H1 (cell line): ENCODE data around the gene MAP2K7. TPM values are rescaled to one million over a fixed set of nuclear protein-coding genes. Genes with fewer than 3 reads are reported as not detected.

Experiments
- CTCF ChIA-PET: fragments of 300-600 bp; sonication (Branson Sonifier 250); formaldehyde crosslinking; loops from one replicate; lab custom pipeline; 2021; ENCODE audit not compliant: partially characterized antibody; lab: Charles Lee
- POLR2A ChIA-PET: fragments of 300-600 bp; sonication (Branson Sonifier 250); formaldehyde crosslinking; loops from one replicate; lab custom pipeline; 2021; ENCODE audit warnings: inconsistent platforms; ENCODE audit not compliant: partially characterized antibody; lab: Charles Lee
- DNase-seq, 2 experiments: peaks; one replicate each; pipeline versions ENCODE4 v3.0.0 to v3.0.0-alpha.2; 2010 to 2022; ENCODE audit warnings: low spot score in 2 of 2, low read depth in 1 of 2, mixed read lengths in 1 of 2
- FAIRE-seq: peaks from 2 replicates; lab custom pipeline; 2011; peaks lifted over from hg19 to GRCh38; lab: Jason Lieb, UNC
- H2AFZ ChIP-seq: 2 replicates; pipeline ENCODE4 v1.8.1; 2012; ENCODE audit warnings: low read length, inconsistent platforms
- H2AK5ac ChIP-seq: 2 replicates; pipeline ENCODE4 v1.6.1; 2013; ENCODE audit warnings: low read depth, low read length
- H2BK120ac ChIP-seq: replicated peaks from 2 replicates; pipeline ENCODE3; 2013; ENCODE audit warnings: low read depth, low read length, inconsistent platforms
- H2BK12ac ChIP-seq: 2 replicates; pipeline ENCODE4 v1.6.1; 2013; ENCODE audit warnings: low read depth, low read length
- H2BK15ac ChIP-seq: 2 replicates; pipeline ENCODE4 v1.6.1; 2013; ENCODE audit warnings: low read length
- H2BK20ac ChIP-seq: 2 replicates; pipeline ENCODE4 v1.6.1; 2013; ENCODE audit warnings: low read length
- H2BK5ac ChIP-seq: 2 replicates; pipeline ENCODE4 v1.6.1; 2013; ENCODE audit warnings: low read depth, low read length
- H3K14ac ChIP-seq: 2 replicates; pipeline ENCODE4 v1.6.1; 2013; ENCODE audit warnings: inconsistent platforms; ENCODE audit not compliant: insufficient read length
- H3K18ac ChIP-seq: 2 replicates; pipeline ENCODE4 v1.6.1; 2013; ENCODE audit warnings: low read length; ENCODE audit errors: extremely low read depth
- H3K23ac ChIP-seq: 2 replicates; pipeline ENCODE4 v1.6.1; 2013; ENCODE audit warnings: inconsistent platforms; ENCODE audit not compliant: insufficient read length
- H3K23me2 ChIP-seq: 2 replicates; pipeline ENCODE4 v1.6.1; 2013; ENCODE audit warnings: low read depth, low read length
- H3K27ac ChIP-seq: 2 replicates; pipeline ENCODE4 v1.6.1; 2011; ENCODE audit warnings: low read depth, low read length, inconsistent platforms
- H3K27me3 ChIP-seq, 4 experiments: replicated peaks in 1 of 4; 1 replicate in 1 of 4; 2 replicates in 3 of 4; pipeline versions ENCODE4 v1.6.1 to v1.8.1; 2011 to 2013; ENCODE audit warnings: low read length in 3 of 4, mild to moderate bottlenecking in 3 of 4, inconsistent platforms in 2 of 4, mixed read lengths in 2 of 4, moderate library complexity in 1 of 4; ENCODE audit not compliant: control insufficient read depth in 3 of 4, insufficient read depth in 3 of 4; ENCODE audit errors: extremely low read depth in 1 of 4
- H3K36me3 ChIP-seq, 4 experiments: 2 replicates each; pipeline versions ENCODE4 v1.6.1 to v1.8.1; 2011 to 2013; ENCODE audit warnings: mild to moderate bottlenecking in 4 of 4, low read length in 3 of 4, moderate library complexity in 2 of 4, control low read depth in 1 of 4, inconsistent platforms in 1 of 4; ENCODE audit not compliant: insufficient read depth in 4 of 4, control insufficient read depth in 2 of 4
- H3K4ac ChIP-seq: replicated peaks from 2 replicates; pipeline ENCODE3; 2013; ENCODE audit warnings: low read length, low read depth, mixed read lengths, inconsistent platforms; ENCODE audit not compliant: insufficient read length
- H3K4me1 ChIP-seq, 4 experiments: replicated peaks in 1 of 4; 1 replicate in 1 of 4; 2 replicates in 3 of 4; pipeline versions ENCODE4 v1.6.1 to v1.8.1; 2011 to 2013; ENCODE audit warnings: low read length in 3 of 4, inconsistent platforms in 2 of 4, mixed read lengths in 1 of 4; ENCODE audit not compliant: insufficient read depth in 4 of 4, control insufficient read depth in 3 of 4
- H3K4me2 ChIP-seq, 2 experiments: 2 replicates each; pipeline versions ENCODE4 v1.6.1 to v1.8.1; 2011 to 2013; ENCODE audit warnings: low read depth in 2 of 2, low read length in 2 of 2, control low read depth in 1 of 2, inconsistent platforms in 1 of 2, mild to moderate bottlenecking in 1 of 2; ENCODE audit not compliant: insufficient read depth in 1 of 2
- H3K4me3 ChIP-seq, 4 experiments: fragments of 200-600, 300-600 bp in 1 of 4; sonication (generic), shearing (Covaris generic), sonication (Bioruptor Twin) in 1 of 4; 2 replicates each; pipeline versions ENCODE4 v1.5.1 to v1.8.1; 2011 to 2016; ENCODE audit warnings: low read length in 4 of 4, low read depth in 3 of 4, control low read depth in 2 of 4, inconsistent platforms in 2 of 4, mild to moderate bottlenecking in 2 of 4, mixed read lengths in 1 of 4, moderate library complexity in 1 of 4; ENCODE audit not compliant: insufficient read depth in 2 of 4; ENCODE audit errors: extremely low read depth in 1 of 4
- H3K56ac ChIP-seq: replicated peaks from 2 replicates; pipeline ENCODE3; 2013; ENCODE audit warnings: low read depth, mild to moderate bottlenecking, mixed read lengths, low read length, inconsistent platforms; ENCODE audit not compliant: insufficient read length
- H3K79me1 ChIP-seq: 2 replicates; pipeline ENCODE4 v1.6.1; 2013; ENCODE audit warnings: low read depth, low read length, control low read depth
- H3K79me2 ChIP-seq, 2 experiments: 2 replicates each; pipeline versions ENCODE4 v1.6.1 to v1.8.1; 2012 to 2013; ENCODE audit warnings: low read length in 2 of 2, mild to moderate bottlenecking in 2 of 2, inconsistent platforms in 1 of 2; ENCODE audit not compliant: insufficient read depth in 2 of 2, control insufficient read depth in 1 of 2
- H3K9ac ChIP-seq, 4 experiments: replicated peaks in 1 of 4; 1 replicate in 1 of 4; 2 replicates in 3 of 4; pipeline versions ENCODE4 v1.6.1 to v1.8.1; 2011 to 2013; ENCODE audit warnings: low read depth in 3 of 4, low read length in 3 of 4, control low read depth in 2 of 4, mild to moderate bottlenecking in 2 of 4, moderate library complexity in 2 of 4, inconsistent platforms in 1 of 4; ENCODE audit errors: extremely low read depth in 1 of 4
- H3K9me3 ChIP-seq, 2 experiments: 2 replicates each; pipeline versions ENCODE4 v1.6.1 to v1.8.1; 2012 to 2013; ENCODE audit warnings: mild to moderate bottlenecking in 2 of 2, moderate library complexity in 2 of 2, control low read depth in 1 of 2, inconsistent platforms in 1 of 2, low read depth in 1 of 2, low read length in 1 of 2, mixed read lengths in 1 of 2; ENCODE audit not compliant: insufficient read depth in 2 of 2
- H4K20me1 ChIP-seq, 2 experiments: replicated peaks in 1 of 2; 2 replicates each; pipeline versions ENCODE3 to v1.8.1; 2011 to 2013; ENCODE audit warnings: inconsistent platforms in 2 of 2, low read length in 2 of 2, mild to moderate bottlenecking in 1 of 2; ENCODE audit not compliant: insufficient read depth in 2 of 2, control insufficient read depth in 1 of 2
- H4K5ac ChIP-seq: 2 replicates; pipeline ENCODE4 v1.6.1; 2013; ENCODE audit warnings: low read length, low read depth, mixed read lengths, inconsistent platforms; ENCODE audit not compliant: insufficient read length
- H4K8ac ChIP-seq: 2 replicates; pipeline ENCODE4 v1.8.0; 2013; ENCODE audit warnings: mild to moderate bottlenecking, moderate library complexity, low read length, inconsistent platforms; ENCODE audit not compliant: insufficient read depth; ENCODE audit errors: extremely low read depth
- H4K91ac ChIP-seq: replicated peaks from 2 replicates; pipeline ENCODE3; 2013; ENCODE audit warnings: low read length, mixed read lengths, inconsistent platforms; ENCODE audit not compliant: insufficient read length
- ASH2L ChIP-seq: fragments of 200-600, 300-600 bp; sonication (generic); IDR thresholded peaks from one replicate; pipeline ENCODE4 v1.7.1; 2017; ENCODE audit warnings: low read length
- BACH1 ChIP-seq: IDR thresholded peaks from 2 replicates; pipeline ENCODE4 v1.6.1; 2012; ENCODE audit warnings: low read length, improper control_type of control experiment
- HDAC6 ChIP-seq: IDR thresholded peaks from one replicate; pipeline ENCODE4 v1.7.1; 2012; ENCODE audit warnings: low read depth, mild to moderate bottlenecking, inconsistent platforms, low read length, moderate library complexity
- POU5F1 ChIP-seq: IDR thresholded peaks from 2 replicates; pipeline ENCODE4 v1.6.1; 2011; ENCODE audit warnings: low read depth, mild to moderate bottlenecking, low read length, moderate library complexity
- SRF ChIP-seq: IDR thresholded peaks from 2 replicates; pipeline ENCODE4 v1.6.1; 2011; ENCODE audit warnings: mild to moderate bottlenecking, low read depth, low read length, moderate library complexity
- SUZ12 ChIP-seq: fragments of 200-600 bp; sonication (generic); IDR thresholded peaks from 2 replicates; pipeline ENCODE4 v1.6.1; 2012; ENCODE audit warnings: mild to moderate bottlenecking, inconsistent platforms, low read length, moderate library complexity, mixed read lengths
- WGBS, 2 experiments: shearing (Covaris generic) in 1 of 2; methylation state at CpG; one replicate each; pipeline versions ENCODE4 v1.1.6 to v1.1.7; 2013 to 2015; ENCODE audit warnings: low lambda C conversion rate in 2 of 2, mixed read lengths in 2 of 2, inconsistent platforms in 1 of 2, low coverage in 1 of 2, missing lambda C conversion rate in 1 of 2; ENCODE audit not compliant: insufficient replicate concordance in 2 of 2, insufficient coverage in 1 of 2, insufficient read length in 1 of 2; ENCODE audit errors: extremely low coverage in 1 of 2, missing lambda C conversion rate in 1 of 2; 5-methylcytosine and 5-hydroxymethylcytosine counted together
- polyA plus RNA-seq, 7 experiments: library from polyadenylated mRNA; depleted of rRNA in 3 of 7; stranded (reverse) in 5 of 7; unstranded in 2 of 7; fragments of >200 nt in 5 of 7; fragments of 200-250 nt in 2 of 7; gene quantifications; 1 replicate in 5 of 7; 2 replicates in 1 of 7; 4 replicates in 1 of 7; pipeline versions ENCODE4 v1.2.1 to v1.2.3, GENCODE V29; 2011 to 2013; ENCODE audit warnings: missing spikeins in 2 of 7, mixed read lengths in 2 of 7
- total RNA-seq: library from RNA; stranded (reverse); fragmentation: NEBNext Ultra II Directional; extraction: Animal tissue kit (Norgen Biotek cat#: 25700); gene quantifications from 2 replicates; pipeline ENCODE4 v1.2.1, GENCODE V29; 2021

Gene MAP2K7
- total and polyA plus RNA-seq, 2 of the 8 experiments (the other 6 are each of a cell fraction or from before 2014, with no cell fraction given), result 8.9 to 38.3 TPM

- Histone ChIP-seq H4K5ac (no peak overlapping the region), H3K79me2 (peaks cover 0 to 22% of the 10 kb centered on the region in 2 experiments; a peak in 2 of 4 replicates)
- TF ChIP-seq POU5F1 (no peak), SUZ12 (no peak), BACH1 (no peak), HDAC6 (no peak), ASH2L (no peak), SRF (no peak)
Measured at GRCh38 chr19:7907544-7907943, 3.9 kb downstream of the MAP2K7 start.

More at GRCh38 chr19:7907544-7907943, 3.9 kb downstream of the MAP2K7 start:
- Histone ChIP-seq H3K18ac (no peak overlapping the region), H3K4me1 (peaks cover 0 to 11% (median 7%) of the 10 kb centered on the region in 4 experiments; a peak in 5 of 7 replicates), H4K8ac (no peak overlapping the region), H2BK20ac (no peak overlapping the region), H4K20me1 (peaks cover 5 to 19% of the 10 kb centered on the region in 2 experiments), H2BK5ac (no peak overlapping the region), H3K27ac (no peak overlapping the region), H3K79me1 (peaks cover 11% of the 10 kb centered on the region), H2BK12ac (no peak overlapping the region), H3K9ac (no peak overlapping the region), H3K27me3 (no peaks in the 10 kb centered on the region), H3K9me3 (no peaks in the 10 kb centered on the region), H3K4me2 (no peak overlapping the region), H2AFZ (no peak overlapping the region), H2AK5ac (no peak overlapping the region), H3K4me3 (no peak overlapping the region), H3K56ac (no peak overlapping the region), H3K23ac (no peak overlapping the region), H3K4ac (no peak overlapping the region), H4K91ac (no peak overlapping the region), H2BK15ac (no peak overlapping the region), H3K14ac (no peak overlapping the region), H2BK120ac (no peak overlapping the region), H3K23me2 (peaks cover 12% of the 10 kb centered on the region), H3K36me3 (peaks cover 5 to 27% (median 16%) of the 10 kb centered on the region in 4 experiments; a peak in 5 of 8 replicates)
- ChIA-PET POLR2A (interaction anchor here (1.4 to 2.1 kb wide), 2 partner anchors 10 to 35 kb away, joined by 10 to 12 read pairs; partner anchors contain the start of gene TIMM44), CTCF (interaction anchor here (0.6 to 1.8 kb wide), 3 partner anchors 10 to 61 kb away, joined by 3 to 12 read pairs (median 3); no protein-coding TSS in a partner anchor)
- no peak for FAIRE-seq
- 97% methylated on average over 11 of the region's 11 CpGs; no CpG with 5 or more reads in 1 of the 2 experiments for WGBS, 2 experiments
- DNase-seq, result no peak
